Right cardiac atrium (tissue), 5 donors: ENCODE measurements around the gene MTG1. TPM values are rescaled to one million over a fixed set of nuclear protein-coding genes. Genes with fewer than 3 reads are reported as not detected.
A peak's percentile ranks its signal among the peaks of the same experiment; 100 is the strongest.

ENCODE experiments used
- ATAC-seq, 2 donors: fragments of 200-7000 bp; cut with Tn5 transposase; one replicate each; pipeline versions ENCODE4 v1.8.0 to v1.9.1; 2020; ENCODE audit warnings: moderate library complexity in 2 of 2, mild to moderate bottlenecking in 1 of 2
- DNase-seq, 3 donors: peaks; one replicate each; pipeline ENCODE4 v3.0.0-alpha.2; 2020
- H3K27ac ChIP-seq: one replicate; pipeline ENCODE4 v1.5.1; 2013; ENCODE audit warnings: mild to moderate bottlenecking, low read length, control low read depth, moderate library complexity
- H3K27me3 ChIP-seq: one replicate; pipeline ENCODE4 v1.6.1; 2013; ENCODE audit not compliant: control insufficient read depth, insufficient read depth
- H3K4me1 ChIP-seq: one replicate; pipeline ENCODE4 v1.6.1; 2013; ENCODE audit warnings: low read length; ENCODE audit not compliant: control insufficient read depth, insufficient read depth
- H3K4me3 ChIP-seq: one replicate; pipeline ENCODE4 v1.5.1; 2013; ENCODE audit warnings: low read length, control low read depth
- H3K9me3 ChIP-seq: one replicate; pipeline ENCODE4 v1.6.1; 2013; ENCODE audit warnings: low read length; ENCODE audit not compliant: control insufficient read depth
- WGBS: extraction: QIAGEN DNeasy Blood & Tissue Kit; methylation state at CpG from one replicate; pipeline ENCODE4 v1.1.7; 2013; 5-methylcytosine and 5-hydroxymethylcytosine counted together
- intact Hi-C, 4 donors: fragments of 100-400 bp; cut with DNase I; formaldehyde crosslinking; loops; one replicate each; pipeline versions ENCODE4 v1.11.0 to v1.14.0; 2022 to 2023
- polyA plus RNA-seq: library from polyadenylated mRNA; stranded (reverse); fragments of 200-250 nt; gene quantifications from one replicate; pipeline ENCODE4 v1.2.3, GENCODE V29; 2013
- total RNA-seq, 4 donors: library from RNA; stranded (reverse); fragmentation: NEBNext Ultra II Directional; extraction: Animal tissue kit (Norgen Biotek cat#: 25700); gene quantifications; one replicate each; pipeline ENCODE4 v1.2.1, GENCODE V29; 2021
- donor health status: healthy with polysubstance abuse.
- donor health status: DM: no; HTN: yes; CAD: no.
- donor health status: DM: no; HTN: no; CAD: no.
- donor health status: DM: no; HTN: yes; CAD: no; lungs with severe emphysema.
- donor health status: DM: yes; HTN: yes; CAD: no.

Gene MTG1
- total and polyA plus RNA-seq, 5 donors: 17.2 to 25.3 (median 21.4) TPM

DNA sequence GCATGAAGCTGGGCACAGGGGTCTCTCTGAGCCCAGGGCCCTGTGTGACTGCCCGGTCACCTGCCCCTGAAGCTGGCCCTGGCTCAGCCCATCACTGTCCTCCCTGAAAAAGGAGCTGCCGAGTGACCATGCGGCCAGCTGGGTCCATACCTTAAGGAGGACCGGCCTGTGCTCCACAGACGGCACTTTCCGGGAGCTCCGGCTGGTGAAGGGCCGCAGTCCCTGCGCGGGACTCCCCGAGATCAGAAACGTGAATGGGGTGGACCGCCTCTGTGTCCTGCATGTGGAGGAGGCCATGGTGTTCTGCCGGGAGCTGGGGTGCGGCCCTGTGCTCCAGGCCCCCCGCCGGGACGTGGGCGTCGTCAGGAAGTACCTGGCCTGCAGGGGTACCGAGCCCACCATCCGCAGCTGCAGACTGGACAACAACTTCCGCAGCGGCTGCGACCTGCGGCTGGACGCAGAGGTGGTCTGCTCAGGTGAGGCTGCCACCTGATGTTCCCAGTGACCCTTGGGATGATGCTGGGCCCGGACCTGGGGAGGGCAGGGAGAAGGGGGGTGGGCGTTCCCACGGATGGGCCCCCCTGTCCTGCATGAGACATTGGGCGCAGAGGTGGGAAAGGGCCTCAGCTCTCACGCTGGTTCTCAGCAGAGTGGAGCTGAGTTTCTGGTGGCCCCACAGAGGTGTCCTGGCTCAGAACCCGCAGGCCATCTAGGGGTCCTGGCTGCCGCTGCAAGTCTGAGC, 63.3 kb downstream of the MTG1 start:
- no peak overlapping the region for H3K27ac ChIP-seq
- no peak for ATAC-seq
- intact Hi-C loops: no loop called here
- H3K9me3 ChIP-seq: no peaks in the 10 kb centered on the region
- peak in 1 of 3 donors; percentile 27 for DNase-seq
- no peaks in the 10 kb centered on the region for H3K4me1 ChIP-seq
- WGBS: 89% methylated on average over 34 of the region's 34 CpGs
- no peak overlapping the region for H3K4me3 ChIP-seq
- H3K27me3 ChIP-seq: no peaks in the 10 kb centered on the region

DNA sequence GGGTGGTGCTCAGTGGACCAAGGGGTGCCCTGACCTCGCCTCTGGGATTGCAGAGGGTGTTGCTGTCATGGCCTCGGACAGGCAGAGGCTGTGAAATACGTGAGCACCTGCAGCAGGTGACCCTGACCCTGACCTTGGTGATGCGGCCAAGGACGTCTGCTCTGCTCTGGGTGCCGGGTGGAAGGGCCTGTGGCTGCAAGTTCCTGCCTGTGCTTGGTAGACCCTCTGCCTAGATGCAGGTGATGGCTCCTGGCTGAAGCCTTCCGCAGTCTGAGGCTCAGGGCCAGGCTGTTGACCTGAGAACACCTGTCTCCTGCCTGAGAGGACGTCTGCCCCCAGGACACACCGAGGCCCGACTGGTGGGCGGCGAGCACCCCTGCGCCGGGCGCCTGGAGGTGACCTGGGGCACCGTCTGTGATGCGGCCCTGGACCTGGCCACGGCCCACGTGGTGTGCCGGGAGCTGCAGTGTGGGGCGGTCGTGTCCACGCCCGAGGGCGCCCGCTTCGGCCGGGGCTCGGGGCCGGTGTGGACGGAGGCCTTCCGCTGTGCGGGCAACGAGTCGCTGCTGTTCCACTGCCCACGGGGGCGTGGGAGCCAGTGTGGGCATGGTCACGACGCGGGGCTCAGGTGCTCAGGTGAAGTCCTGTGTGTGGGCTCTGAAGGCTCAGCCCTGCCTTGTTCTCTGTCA, 64.2 kb downstream of the MTG1 start:
- H3K27ac ChIP-seq: no peak overlapping the region
- no peaks in the 10 kb centered on the region for H3K9me3 ChIP-seq
- no peaks in the 10 kb centered on the region for H3K27me3 ChIP-seq
- WGBS: 91% methylated on average over 40 of the region's 40 CpGs
- H3K4me1 ChIP-seq: no peaks in the 10 kb centered on the region
- peak in 2 of 3 donors; percentile 49 to 53 for DNase-seq
- intact Hi-C loops: no loop called here
- no peak overlapping the region for H3K4me3 ChIP-seq
- no peak for ATAC-seq

DNA sequence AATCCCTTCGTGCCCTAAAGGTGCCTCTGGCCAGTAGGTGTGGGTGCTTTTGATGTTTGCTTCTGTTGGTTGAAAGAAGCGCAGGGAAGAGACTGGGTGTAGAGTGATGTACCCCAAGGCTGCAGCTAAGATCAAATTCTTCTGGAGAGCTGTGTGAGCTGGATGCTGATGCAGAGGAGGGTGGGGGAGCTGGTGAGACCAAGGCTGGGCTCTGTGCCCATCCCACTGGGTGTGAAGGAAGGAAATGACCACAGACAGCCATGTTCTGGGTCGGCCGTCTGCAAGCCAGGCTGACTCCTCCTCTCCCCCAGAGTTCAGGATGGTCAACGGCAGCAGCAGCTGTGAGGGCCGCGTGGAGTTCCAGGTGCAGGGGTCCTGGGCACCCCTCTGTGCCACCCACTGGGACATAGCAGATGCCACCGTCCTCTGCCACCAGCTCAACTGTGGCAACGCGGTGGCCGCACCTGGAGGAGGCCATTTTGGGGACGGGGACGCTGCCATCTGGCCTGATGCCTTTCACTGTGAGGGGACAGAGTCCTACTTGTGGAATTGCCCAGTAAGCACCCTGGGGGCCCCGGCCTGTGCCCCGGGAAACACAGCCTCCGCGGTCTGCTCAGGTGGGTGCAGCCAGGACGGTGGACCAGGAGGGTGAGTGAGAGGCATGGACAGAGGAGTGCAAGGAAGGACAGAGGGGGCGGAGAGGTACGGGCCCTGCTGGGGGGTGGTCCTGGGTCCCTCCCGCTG, 64.9 kb downstream of the MTG1 start:
- Histone ChIP-seq H3K9me3 (no peaks in the 10 kb centered on the region), H3K27me3 (no peaks in the 10 kb centered on the region), H3K4me3 (no peak overlapping the region), H3K4me1 (no peaks in the 10 kb centered on the region), H3K27ac (no peak overlapping the region)
- DNase-seq (peak in 2 of 3 donors; percentile 35 to 40), ATAC-seq (peak in 1 of 2 donors; percentile 40)
- intact Hi-C loops: no loop called here
- 85% methylated on average over 21 of the region's 21 CpGs for WGBS

DNA sequence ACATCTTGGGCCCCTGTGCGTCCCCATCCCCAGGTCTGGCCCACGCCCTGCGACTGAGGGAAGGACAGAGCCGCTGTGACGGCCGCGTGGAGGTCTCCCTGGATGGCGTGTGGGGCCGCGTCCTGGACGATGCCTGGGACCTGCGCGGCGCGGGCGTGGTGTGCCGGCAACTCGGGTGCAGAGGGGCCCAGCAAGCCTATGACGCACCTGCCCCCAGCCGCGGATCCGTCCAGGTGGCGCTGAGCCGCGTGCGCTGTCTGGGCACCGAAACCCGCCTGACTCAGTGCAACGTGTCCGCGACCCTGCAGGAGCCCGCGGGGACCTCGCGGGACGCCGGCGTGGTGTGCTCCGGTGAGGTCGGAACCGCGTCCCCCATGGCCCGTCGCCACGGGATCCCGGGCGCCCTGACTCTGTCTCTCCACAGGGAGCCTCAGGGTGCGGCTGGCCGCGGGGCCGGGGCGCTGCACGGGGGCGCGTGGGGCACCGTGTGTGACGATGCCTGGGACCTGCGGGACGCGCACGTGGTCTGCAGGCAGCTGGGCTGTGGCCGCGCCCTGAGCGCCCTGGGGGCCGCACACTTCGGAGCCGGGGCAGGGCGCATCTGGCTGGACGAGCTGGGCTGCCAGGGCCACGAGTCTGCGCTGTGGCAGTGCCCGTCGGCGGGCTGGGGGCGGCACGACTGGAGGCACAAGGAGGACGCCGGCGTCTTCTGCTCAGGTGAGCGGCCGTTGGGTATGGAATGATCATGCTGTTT, 65.7 kb downstream of the MTG1 start:
- Histone ChIP-seq H3K27me3 (no peaks in the 10 kb centered on the region), H3K4me3 (no peak overlapping the region), H3K27ac (no peak overlapping the region), H3K4me1 (no peaks in the 10 kb centered on the region), H3K9me3 (no peaks in the 10 kb centered on the region)
- 50% methylated on average over 81 of the region's 81 CpGs for WGBS
- intact Hi-C loops: no loop called here
- DNase-seq (no peak), ATAC-seq (no peak)

DNA sequence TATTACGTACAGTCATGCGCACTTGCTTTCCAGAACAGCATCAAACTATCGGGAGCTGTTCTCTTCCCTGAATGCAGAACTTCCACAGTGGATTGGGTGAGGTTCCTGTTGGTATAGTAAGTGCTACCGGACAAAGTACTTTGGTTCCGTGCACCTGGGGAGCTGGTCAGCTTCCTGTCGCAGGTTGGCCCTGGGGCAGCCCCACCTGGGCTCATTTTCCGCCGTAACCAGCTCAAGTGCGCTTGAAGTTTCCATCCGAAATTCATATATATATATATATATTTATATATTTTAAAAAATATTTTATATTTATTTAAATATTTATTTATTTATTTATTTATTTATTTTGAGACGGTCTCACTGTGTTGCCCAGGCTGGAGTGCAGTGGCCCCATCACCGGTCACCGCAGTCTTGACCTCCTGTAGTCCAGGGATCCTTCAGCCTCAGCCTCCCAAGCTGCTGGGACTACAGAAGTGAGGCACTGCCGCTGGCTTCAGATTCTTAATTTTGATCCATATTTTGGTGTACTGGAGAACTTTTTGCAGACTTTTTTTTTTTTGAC, 66.3 kb downstream of the MTG1 start:
- Histone ChIP-seq H3K9me3 (no peaks in the 10 kb centered on the region), H3K27ac (no peak overlapping the region), H3K4me1 (no peaks in the 10 kb centered on the region), H3K27me3 (no peaks in the 10 kb centered on the region), H3K4me3 (no peak overlapping the region)
- WGBS: 93% methylated on average over 14 of the region's 14 CpGs
- intact Hi-C loops: no loop called here
- ATAC-seq (no peak), DNase-seq (no peak)

DNA sequence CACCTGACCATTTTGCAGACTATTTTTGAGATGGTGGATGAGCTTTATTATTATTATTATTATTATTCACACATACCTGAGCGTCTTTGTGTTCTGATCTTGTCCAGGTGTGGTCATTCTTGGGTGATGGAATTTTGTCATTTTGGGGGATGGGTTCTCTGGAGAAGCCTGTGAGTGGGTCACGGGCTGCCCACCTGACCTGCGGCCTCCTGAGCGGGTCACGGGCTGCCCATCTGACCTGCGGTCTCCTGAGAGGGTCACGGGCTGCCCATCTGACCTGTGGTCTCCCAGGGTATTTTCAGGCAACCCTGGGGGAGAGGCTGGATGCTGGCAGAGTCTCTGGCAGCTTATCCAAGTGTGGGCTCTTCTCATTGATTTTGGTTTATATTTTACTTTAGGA, 67.1 kb downstream of the MTG1 start:
- H3K27me3 ChIP-seq: no peaks in the 10 kb centered on the region
- no peak overlapping the region for H3K27ac ChIP-seq
- H3K4me3 ChIP-seq: no peak overlapping the region
- ATAC-seq (no peak), DNase-seq (no peak)
- no peaks in the 10 kb centered on the region for H3K9me3 ChIP-seq
- H3K4me1 ChIP-seq: no peaks in the 10 kb centered on the region
- intact Hi-C loops: no loop called here
- WGBS: 88% methylated on average over 7 of the region's 7 CpGs

DNA sequence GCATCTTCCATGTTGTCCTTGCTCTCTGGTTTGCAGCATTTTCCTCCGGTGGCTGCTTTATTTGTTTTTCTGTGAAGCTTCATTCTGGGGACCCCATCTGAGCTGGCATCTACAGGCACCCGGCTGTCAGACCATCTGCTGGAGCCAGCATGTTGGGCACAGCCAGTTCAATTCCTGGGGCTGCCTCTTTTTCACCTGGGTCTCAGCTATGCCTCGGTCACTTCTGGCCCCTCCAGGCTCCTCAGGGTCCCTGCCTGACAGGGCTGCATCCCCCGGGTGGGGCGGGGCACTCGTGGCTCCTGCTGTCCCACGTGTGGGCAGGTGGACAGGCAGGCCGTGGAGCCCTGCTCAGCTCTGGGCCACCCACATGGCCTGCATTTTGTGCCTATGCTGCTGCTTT, 67.9 kb downstream of the MTG1 start:
- WGBS: 69% methylated on average over 8 of the region's 8 CpGs
- Histone ChIP-seq H3K27me3 (no peaks in the 10 kb centered on the region), H3K27ac (no peak overlapping the region), H3K9me3 (no peaks in the 10 kb centered on the region), H3K4me3 (no peak overlapping the region), H3K4me1 (no peaks in the 10 kb centered on the region)
- DNase-seq (no peak), ATAC-seq (no peak)
- intact Hi-C loops: no loop called here

DNA sequence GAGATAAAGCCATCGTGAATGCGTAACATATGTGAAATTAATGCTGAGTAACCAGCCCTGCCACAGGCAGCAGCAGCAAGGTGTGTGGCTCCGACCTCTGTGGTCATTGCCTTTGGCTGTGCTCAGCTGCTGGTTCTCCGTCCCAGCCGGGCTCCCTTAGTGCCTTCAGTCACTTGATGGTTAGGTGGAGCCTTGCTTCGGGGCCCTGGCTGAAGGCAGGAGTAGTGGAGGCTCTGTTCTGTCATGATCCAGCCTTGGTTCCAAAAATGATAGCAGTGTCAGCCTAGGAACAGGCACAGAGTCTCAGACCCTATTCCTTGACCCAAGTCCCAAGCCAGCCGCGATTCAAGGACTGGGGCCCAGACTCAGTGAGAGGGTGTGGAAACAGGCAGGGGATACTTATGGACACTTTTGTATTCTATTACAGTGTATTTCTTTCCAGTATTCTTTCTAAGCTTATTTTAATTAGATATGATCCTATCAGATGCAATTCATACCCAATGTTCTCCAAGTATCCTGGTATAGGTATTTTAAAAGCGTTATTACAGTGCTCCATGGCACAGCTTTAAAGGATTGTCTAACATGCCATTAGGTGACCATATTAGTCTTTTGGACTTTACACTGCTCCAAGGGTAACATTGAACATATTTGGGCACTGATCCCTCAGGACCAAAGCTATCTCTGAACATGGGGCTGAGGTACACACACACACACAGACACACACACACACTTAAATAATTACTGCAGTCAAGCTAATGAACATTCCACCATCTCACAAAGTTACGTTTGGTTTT, 68.8 kb downstream of the MTG1 start:
- Histone ChIP-seq H3K27ac (no peak overlapping the region), H3K4me3 (no peak overlapping the region), H3K27me3 (no peaks in the 10 kb centered on the region), H3K9me3 (no peaks in the 10 kb centered on the region), H3K4me1 (no peaks in the 10 kb centered on the region)
- 89% methylated on average over 10 of the region's 10 CpGs for WGBS
- DNase-seq: no peak
- no peak for ATAC-seq
- intact Hi-C loops: no loop called here

DNA sequence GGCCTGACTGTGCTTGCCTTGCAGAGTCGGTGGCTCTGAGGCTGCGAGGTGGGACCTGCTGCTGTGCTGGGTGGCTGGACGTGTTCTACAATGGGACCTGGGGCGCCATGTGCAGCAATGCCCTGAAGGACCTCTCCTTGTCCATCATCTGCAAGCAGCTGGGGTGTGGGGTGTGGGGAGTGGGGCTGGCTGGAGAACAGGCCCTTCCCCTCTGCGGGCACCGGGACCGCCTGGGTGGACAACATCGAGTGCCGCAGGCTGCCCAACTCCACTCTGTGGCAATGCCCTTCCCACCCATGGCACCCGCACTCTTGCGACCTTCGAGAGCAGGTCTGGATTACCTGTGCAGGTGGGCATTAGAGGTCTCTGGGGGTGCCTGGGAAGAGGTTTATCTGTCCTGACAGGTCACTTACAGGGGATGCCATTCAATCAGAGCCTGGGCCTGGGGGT, 70.7 kb downstream of the MTG1 start:
- intact Hi-C loops: no loop called here
- no peaks in the 10 kb centered on the region for H3K4me1 ChIP-seq
- no peak for ATAC-seq
- H3K27me3 ChIP-seq: no peaks in the 10 kb centered on the region
- DNase-seq: no peak
- H3K9me3 ChIP-seq: no peaks in the 10 kb centered on the region
- H3K27ac ChIP-seq: no peak overlapping the region
- H3K4me3 ChIP-seq: no peak overlapping the region
- WGBS: 87% methylated on average over 12 of the region's 12 CpGs
